Upper lobe of right lung (tissue), 1 donor: ENCODE results near the gene SLC12A5. TPM values are rescaled to one million over a fixed set of nuclear protein-coding genes. Genes with fewer than 3 reads are reported as not detected.
"Not testable (repeated sequence)": the region's sequence is repeated elsewhere in the genome, so short reads cannot be mapped to it uniquely, and the experiment has no call there.

Source experiments
- ATAC-seq: fragments of 200-7000 bp; cut with Tn5 transposase; one replicate; pipeline ENCODE4 v1.9.1; 2020; ENCODE audit warnings: mild to moderate bottlenecking, moderate library complexity
- DNase-seq: peaks from one replicate; pipeline ENCODE4 v3.0.0-alpha.2; 2020
- H3K27ac ChIP-seq: fragments of 200-600 bp; one replicate; pipeline ENCODE4 v1.8.0; 2022
- H3K27me3 ChIP-seq: fragments of 200-600 bp; one replicate; pipeline ENCODE4 v1.8.0; 2022; ENCODE audit warnings: mild to moderate bottlenecking
- H3K36me3 ChIP-seq: fragments of 200-600 bp; one replicate; pipeline ENCODE4 v1.8.0; 2022
- H3K4me1 ChIP-seq: fragments of 200-600 bp; one replicate; pipeline ENCODE4 v1.8.0; 2022
- H3K4me3 ChIP-seq: fragments of 200-600 bp; one replicate; pipeline ENCODE4 v1.8.0; 2022; ENCODE audit warnings: mild to moderate bottlenecking
- H3K9me3 ChIP-seq: fragments of 200-600 bp; one replicate; pipeline ENCODE4 v1.8.0; 2022
- CTCF ChIP-seq: fragments of 200-600 bp; IDR thresholded peaks from one replicate; pipeline ENCODE4 v1.8.0; 2022; ENCODE audit warnings: antibody characterized with exemption
- intact Hi-C: fragments of 100-400 bp; cut with DNase I; formaldehyde crosslinking; loops from one replicate; pipeline ENCODE4 v1.11.0; 2022
- total RNA-seq: library from RNA; stranded (reverse); fragmentation: NEBNext Ultra II Directional; extraction: Animal tissue kit (Norgen Biotek cat#: 25700); gene quantifications from one replicate; pipeline ENCODE4 v1.2.1, GENCODE V29; 2021
- donor health status: DM: no; HTN: yes; CAD: no; lungs with severe emphysema.

The SLC12A5 gene
- total RNA-seq, 1 donor from 2014 or later: 2.0 TPM

GRCh38 chr20:46099491-46100287 lies 70.7 kb downstream of the SLC12A5 start:
- H3K27ac ChIP-seq: no peak overlapping the region
- H3K4me3 ChIP-seq: no peak overlapping the region
- DNase-seq: peak; percentile 72
- H3K9me3 ChIP-seq: no peaks in the 10 kb centered on the region
- H3K36me3 ChIP-seq: no peaks in the 10 kb centered on the region
- peaks cover 31% of the 10 kb centered on the region for H3K27me3 ChIP-seq
- peak; percentile 29 for TF ChIP-seq CTCF
- no peaks in the 10 kb centered on the region for H3K4me1 ChIP-seq
- intact Hi-C loops: no loop called here
- peak; percentile 85 for ATAC-seq

- H3K4me3 ChIP-seq, H3K36me3 ChIP-seq, H3K27ac ChIP-seq, H3K4me1 ChIP-seq, ATAC-seq, DNase-seq, H3K9me3 ChIP-seq, intact Hi-C loops: not testable (repeated sequence)
- H3K27me3 ChIP-seq: peaks cover 33% of the 10 kb centered on the region
Measured at GRCh38 chr20:46100444-46100843, 71.4 kb downstream of the SLC12A5 start.

DNA sequence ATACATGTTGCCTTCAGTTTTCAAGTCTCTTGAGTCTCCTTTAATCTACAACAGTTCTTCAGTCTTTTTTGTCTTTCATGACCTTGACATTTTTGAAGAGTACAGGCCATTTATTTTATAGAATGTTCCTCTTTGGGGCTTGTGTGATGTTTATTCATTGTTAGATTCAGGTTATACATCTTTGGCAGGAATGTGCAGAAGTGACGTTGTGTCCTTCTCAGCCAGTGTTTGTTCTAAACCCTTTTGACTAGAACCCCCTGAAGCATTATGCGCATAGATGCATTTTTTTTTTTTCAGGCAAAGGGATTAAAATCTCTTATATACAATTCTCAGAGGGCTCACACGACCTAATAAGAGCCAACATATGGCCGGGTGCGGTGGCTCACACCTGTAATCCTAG lies 72.0 kb downstream of the SLC12A5 start:
- intact Hi-C loops: no loop called here
- Histone ChIP-seq H3K27ac (no peak overlapping the region), H3K36me3 (no peaks in the 10 kb centered on the region), H3K9me3 (no peaks in the 10 kb centered on the region), H3K27me3 (peaks cover 35% of the 10 kb centered on the region), H3K4me1 (no peaks in the 10 kb centered on the region), H3K4me3 (no peak overlapping the region)
- no peak for TF ChIP-seq CTCF
- DNase-seq (no peak), ATAC-seq (no peak)

DNA sequence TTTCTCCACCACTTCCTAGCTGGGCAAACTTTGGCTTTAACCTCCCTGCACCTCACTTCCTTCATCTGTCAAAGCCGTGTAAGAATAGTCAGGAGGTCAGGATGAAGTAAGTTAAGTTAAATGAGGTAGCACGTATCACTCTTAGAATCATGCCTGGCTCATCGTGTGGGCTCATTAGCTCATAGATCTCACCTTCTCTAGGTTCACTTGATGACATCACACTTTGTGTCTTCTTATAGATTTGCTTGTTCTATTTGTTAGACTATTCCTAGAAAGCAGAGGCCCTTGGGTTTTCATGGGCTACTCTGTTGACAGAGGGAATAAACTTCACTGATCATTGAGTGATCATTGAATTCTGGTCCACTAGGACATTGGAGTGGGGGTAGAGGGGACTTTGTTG lies 72.9 kb downstream of the SLC12A5 start:
- H3K4me3 ChIP-seq: no peak overlapping the region
- intact Hi-C loops: no loop called here
- H3K27ac ChIP-seq: no peak overlapping the region
- ATAC-seq (no peak), DNase-seq (no peak)
- H3K36me3 ChIP-seq: no peaks in the 10 kb centered on the region
- no peaks in the 10 kb centered on the region for H3K4me1 ChIP-seq
- peaks cover 38% of the 10 kb centered on the region for H3K27me3 ChIP-seq
- no peak for TF ChIP-seq CTCF
- H3K9me3 ChIP-seq: no peaks in the 10 kb centered on the region

GRCh38 chr20:46102940-46103339 lies 73.9 kb downstream of the SLC12A5 start:
- Histone ChIP-seq H3K4me1 (no peaks in the 10 kb centered on the region), H3K4me3 (no peak overlapping the region), H3K27ac (no peak overlapping the region), H3K27me3 (peaks cover 35% of the 10 kb centered on the region), H3K36me3 (no peaks in the 10 kb centered on the region), H3K9me3 (no peaks in the 10 kb centered on the region)
- DNase-seq: no peak
- no peak for ATAC-seq
- no peak for TF ChIP-seq CTCF
- intact Hi-C loops: no loop called here

DNA sequence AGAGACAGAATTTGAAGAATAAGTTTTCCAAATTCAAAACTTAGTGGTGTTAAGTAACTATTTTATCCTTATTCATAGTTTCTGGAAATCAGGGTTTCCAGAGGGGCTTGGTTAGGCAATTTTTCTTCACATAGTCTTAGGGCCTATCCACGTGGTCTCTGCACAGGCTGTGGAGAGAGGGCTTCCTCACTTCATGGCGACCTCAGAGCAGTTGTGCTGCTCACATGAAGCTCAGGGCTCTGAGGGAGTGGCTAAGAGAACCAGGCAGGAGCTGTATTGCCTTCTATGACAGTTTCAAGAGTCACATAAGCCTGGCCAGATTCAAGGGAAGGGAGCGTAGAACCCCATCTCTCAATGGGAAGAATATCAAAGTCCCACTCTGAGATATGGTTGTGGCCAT lies 75.2 kb downstream of the SLC12A5 start:
- no peak for ATAC-seq
- Histone ChIP-seq H3K36me3 (no peaks in the 10 kb centered on the region), H3K9me3 (no peaks in the 10 kb centered on the region), H3K4me3 (no peak overlapping the region), H3K27me3 (peaks cover 31% of the 10 kb centered on the region), H3K4me1 (no peaks in the 10 kb centered on the region), H3K27ac (no peak overlapping the region)
- intact Hi-C loops: no loop called here
- DNase-seq: no peak
- TF ChIP-seq CTCF: no peak
